Thyroid gland (tissue), 4 donors: ENCODE measurements around the gene PIEZO2.

Experiments used
- POLR2A ChIP-seq, 2 donors: fragments of 450-650 bp; IDR thresholded peaks; one replicate each; pipeline ENCODE4 v1.6.1; 2017; ENCODE audit warnings: antibody characterized with exemption in 2 of 2, mild to moderate bottlenecking in 2 of 2, moderate library complexity in 1 of 2
- TF ChIP-seq, protein P1 (sequence below), 6 experiments: fragments of 200-600 bp in 3 of 6; fragments of 450-650 bp in 3 of 6; sonication (generic) in 3 of 6; IDR thresholded peaks; one replicate each; pipeline ENCODE4 v1.5.1; 2016 to 2019; ENCODE audit warnings: antibody characterized with exemption in 6 of 6, mild to moderate bottlenecking in 2 of 6, inconsistent platforms in 1 of 6, moderate library complexity in 1 of 6

- no peak for TF ChIP-seq POLR2A (IDR thresholded peaks at IDR 0.05)
- TF ChIP-seq, protein P1, sequence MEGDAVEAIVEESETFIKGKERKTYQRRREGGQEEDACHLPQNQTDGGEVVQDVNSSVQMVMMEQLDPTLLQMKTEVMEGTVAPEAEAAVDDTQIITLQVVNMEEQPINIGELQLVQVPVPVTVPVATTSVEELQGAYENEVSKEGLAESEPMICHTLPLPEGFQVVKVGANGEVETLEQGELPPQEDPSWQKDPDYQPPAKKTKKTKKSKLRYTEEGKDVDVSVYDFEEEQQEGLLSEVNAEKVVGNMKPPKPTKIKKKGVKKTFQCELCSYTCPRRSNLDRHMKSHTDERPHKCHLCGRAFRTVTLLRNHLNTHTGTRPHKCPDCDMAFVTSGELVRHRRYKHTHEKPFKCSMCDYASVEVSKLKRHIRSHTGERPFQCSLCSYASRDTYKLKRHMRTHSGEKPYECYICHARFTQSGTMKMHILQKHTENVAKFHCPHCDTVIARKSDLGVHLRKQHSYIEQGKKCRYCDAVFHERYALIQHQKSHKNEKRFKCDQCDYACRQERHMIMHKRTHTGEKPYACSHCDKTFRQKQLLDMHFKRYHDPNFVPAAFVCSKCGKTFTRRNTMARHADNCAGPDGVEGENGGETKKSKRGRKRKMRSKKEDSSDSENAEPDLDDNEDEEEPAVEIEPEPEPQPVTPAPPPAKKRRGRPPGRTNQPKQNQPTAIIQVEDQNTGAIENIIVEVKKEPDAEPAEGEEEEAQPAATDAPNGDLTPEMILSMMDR (IDR thresholded peaks at IDR 0.05) = no peak
Measured at GRCh38 chr18:10745219-10745618, 404.1 kb downstream of the PIEZO2 start.
